HG03064 (cell line): Measurements from ENCODE around the gene NXPE4.
"Not testable (repeated sequence)": the region's sequence is repeated elsewhere in the genome, so short reads cannot be mapped to it uniquely, and the experiment has no call there.

Source experiments
- ATAC-seq: cut with Tn5 transposase; IDR thresholded peaks from one replicate; pipeline ENCODE4 v1.9.1; 2021; ENCODE audit warnings: low read depth; ENCODE audit not compliant: unreplicated experiment

Gene NXPE4

DNA sequence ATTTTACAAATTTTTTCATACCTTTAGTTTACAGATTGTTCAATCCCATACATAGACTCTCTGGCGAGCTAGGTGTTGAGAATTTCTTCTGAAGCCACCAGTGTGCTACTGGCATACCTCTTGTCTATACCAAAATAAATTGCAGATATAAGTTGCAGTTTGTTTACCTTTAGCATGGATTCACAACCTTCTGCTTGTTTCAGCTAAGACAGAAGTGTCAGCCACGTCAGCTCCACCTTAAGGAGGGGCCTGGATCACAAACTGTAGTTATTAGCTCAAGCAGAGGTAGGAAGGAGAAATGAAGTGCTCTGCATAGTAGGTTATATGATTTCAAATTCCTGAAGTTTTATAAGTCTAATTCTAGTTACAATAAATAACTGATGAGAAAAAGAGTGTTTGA is at the start of gene NXPE4:
TSS of gene NXPE4 (minus strand) at position 216 of the 400 bp plus-strand sequence. CDS start 1,027 bp downstream, outside the sequence.
- no peak for ATAC-seq

DNA sequence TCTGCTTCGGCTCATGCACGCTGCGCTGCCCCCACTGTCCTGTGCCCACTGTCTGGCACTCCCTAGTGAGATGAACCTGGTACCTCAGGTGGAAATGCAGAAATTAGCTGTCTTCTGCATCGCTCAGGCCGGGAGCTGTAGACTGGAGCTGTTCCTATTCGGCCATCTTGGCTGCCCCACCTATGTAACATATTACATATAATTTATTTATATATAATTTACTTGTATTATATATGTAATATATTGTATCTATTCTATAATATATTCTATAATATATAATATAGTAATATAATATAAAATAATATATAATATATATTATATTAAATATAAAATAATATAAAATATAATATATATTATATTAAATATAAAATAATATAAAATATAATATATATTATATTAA is 43.9 kb upstream of the NXPE4 start:
- ATAC-seq, result not testable (repeated sequence)

DNA sequence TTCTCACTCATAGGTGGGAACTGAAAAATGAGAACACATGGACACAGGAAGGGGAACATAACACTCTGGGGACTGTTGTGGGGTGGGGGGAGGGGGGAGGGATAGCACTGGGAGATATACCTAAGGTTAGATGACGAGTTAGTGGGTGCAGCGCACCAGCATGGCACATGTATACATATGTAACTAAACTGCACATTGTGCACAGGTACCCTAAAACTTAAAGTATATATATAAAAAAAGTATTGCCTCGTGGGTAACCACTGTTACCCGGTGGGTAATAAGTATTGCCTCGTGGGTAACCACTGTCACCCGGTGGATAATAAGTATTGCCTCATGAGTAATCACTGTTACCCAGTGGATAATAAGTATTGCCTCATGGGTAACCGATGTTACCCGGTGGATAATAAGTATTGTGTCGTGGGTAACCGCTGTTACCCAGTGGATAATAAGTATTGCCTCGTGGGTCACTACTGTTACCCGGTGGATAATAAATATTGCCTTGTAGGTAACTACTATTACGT is 35.9 kb upstream of the NXPE4 start:
- not testable (repeated sequence) for ATAC-seq

DNA sequence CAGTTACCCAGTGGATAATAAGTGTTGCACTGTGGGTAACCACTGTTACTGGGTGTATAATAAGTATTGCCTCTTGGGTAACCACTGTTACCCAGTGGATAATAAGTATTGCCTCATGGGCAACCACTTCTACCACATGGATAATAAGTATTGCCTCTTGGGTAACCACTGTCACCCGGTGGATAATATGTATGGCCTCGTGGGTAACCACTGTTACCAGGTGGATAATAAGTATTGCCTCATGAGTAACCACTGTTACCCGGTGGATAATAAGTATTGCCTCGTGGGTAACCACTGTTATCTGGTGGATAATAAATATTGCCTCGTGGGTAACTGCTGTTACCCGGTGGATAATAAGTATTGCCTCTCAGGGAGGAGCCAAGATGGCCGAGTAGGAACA is 29.7 kb upstream of the NXPE4 start:
- ATAC-seq, result no peak

DNA sequence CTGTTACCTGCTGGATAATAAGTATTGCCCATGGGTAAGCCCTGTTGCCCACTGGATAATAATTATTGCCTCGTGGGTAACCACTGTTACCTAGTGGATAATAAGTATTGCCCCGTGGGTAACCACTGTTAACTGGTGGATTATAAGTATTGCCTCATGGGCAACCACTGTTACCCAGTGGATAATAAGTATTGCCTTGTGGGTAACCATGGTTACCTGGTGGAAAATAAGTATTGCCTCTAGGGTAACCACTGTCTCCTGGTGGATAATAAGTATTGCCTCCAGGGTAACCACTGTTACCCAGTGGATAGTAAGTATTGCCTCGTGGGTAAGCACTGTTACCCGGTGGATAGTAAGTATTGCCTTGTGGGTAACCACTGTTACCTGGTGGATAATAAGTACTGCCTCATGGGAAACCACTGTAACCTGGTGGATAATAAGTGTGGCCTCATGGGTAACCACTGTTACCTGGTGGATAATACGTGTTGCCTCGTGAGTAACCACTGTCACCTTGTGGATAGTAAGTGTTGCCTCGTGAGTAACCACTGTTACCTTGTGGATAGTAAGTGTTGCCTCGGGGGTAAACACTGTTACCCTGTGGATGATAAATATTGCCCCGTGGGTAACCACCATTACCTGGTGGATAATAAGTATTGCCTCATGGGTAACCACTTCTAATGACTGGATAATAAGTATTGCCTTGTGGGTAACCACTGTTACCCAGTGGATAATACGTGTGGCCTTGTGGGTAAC is 29.0 kb upstream of the NXPE4 start:
- no peak for ATAC-seq

DNA sequence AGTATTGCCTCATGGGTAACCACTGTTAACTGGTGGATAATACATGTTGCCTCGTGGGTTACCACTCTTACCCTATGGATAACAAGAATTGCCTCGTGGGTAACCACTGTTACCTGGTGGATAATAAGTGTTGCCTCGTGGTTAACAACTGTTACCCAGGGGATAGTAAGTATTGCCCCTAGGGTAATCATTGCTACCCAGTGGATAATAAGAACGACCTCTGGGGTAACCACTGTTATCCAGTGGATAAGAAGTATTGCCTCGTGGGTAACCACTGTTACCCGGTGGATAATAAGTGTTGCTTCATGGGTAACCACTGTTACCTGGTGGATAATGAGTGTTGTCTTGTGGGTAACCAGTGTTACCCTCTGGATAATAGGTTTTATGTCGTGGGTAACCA is 28.1 kb upstream of the NXPE4 start:
- ATAC-seq, result no peak

DNA sequence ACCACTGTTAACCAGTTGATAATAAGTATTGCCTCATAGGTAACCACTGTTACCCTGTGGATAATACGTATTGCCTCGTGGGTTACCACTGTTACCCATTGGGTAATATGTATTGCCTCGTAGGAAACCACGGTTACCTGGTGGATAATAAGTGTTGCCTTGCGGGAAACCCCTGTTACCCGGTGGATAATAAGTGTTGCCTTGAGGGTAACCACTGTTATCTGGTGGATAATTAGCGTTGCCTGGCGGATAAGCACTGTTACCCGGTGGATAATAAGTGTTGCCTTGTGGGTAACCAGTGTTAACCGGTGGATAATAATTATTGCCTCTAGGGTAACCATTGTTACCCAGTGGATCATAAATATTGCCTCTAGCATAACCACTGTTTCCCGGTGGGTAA is 27.3 kb upstream of the NXPE4 start:
- no peak for ATAC-seq

DNA sequence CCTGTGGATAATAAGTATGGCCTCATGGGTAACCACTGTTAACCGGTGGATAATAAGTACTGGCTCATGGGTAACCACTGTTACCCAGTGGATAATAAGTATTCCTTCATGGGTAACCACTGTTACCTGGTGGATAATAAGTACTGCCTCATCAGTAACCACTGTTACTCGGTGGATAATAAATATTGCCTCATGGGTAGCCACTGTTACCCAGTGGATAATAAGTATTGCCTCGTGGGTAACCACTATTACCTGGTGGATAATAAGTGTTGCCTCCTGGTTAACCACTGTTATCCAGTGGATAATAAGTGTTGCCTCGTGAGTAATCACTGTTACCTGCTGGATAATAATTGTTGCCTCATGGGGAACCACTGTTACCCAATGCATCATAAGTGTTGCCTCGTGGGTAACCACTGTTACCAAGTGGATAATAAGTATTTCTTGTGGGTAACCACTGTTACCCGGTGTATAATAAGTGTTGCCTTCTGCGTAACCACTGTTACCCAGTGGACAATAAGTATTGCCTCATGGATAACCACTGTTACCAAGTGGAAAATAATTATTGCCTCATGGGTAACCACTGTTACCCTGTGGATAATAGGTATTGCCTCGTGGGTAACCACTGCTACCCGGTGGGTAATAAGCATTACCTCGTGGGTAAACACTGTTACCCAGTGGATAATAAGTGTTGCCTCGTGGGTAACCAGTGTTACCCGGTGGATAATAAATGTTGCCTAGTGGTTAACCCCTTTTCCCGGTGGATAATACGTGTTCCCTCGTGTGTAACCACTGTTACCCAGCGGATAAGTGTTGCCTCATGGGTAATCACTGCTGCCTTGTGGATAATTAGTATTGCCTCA is 26.6 kb upstream of the NXPE4 start:
- no peak for ATAC-seq

DNA sequence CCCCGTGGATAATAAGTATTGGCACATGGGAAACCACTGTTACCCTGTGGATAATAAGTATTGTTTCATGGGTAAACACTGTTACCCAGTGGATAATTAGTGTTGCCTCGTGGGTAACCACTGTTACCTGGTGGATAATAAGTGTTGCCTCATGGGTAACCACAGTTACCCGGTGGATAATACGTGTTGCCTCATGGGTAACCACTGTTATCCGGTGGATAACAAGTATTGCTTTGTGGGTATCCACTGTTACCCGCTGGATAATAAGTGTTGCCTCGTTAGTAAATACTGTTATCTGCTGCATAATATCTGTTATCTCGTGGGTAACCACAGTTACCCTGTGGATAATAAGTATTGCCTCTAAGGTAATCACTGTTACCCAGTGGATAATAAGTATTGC is 25.5 kb upstream of the NXPE4 start:
- ATAC-seq, result no peak

DNA sequence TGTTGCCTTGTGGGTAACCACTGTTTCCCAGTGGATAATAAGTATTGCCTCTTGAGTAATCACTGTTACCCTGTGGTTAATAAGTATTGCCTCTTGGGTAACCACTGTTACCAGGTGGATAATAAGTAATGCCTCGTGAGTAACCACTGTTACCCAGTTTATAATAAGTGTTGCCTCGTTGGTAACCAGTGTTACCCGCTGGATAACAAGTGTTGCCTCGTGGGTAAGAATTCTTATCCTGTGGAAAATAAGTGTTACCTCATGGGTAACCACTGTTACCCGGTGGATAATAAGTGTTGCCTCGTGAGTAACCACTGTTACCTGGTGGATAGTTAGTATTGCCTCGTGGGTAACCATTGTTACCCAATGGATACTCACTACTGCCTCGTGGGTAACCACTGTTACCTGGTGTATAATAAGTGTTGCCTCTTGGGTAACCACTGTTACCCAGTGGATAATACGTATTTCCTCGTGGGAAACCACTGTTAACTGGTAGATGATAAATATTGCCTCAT is 24.1 kb upstream of the NXPE4 start:
- no peak for ATAC-seq

DNA sequence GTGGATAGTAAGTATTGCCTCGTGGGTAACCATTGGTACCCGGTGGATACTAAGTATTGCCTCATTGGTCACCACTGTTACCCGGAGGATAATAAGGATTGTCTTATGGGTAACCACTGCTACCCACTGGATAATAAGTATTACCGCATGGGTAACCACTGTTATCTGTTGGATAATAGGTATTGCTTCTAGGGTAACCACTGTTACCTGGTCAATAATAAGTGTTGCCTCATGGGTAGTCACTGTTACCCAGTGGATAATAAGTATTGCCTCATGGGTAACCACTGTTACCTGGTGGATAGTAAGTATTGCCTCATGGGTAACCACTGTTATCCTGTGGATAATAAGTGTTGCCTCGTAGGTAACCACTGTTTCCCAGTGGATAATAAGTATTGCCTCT is 22.6 kb upstream of the NXPE4 start:
- no peak for ATAC-seq

DNA sequence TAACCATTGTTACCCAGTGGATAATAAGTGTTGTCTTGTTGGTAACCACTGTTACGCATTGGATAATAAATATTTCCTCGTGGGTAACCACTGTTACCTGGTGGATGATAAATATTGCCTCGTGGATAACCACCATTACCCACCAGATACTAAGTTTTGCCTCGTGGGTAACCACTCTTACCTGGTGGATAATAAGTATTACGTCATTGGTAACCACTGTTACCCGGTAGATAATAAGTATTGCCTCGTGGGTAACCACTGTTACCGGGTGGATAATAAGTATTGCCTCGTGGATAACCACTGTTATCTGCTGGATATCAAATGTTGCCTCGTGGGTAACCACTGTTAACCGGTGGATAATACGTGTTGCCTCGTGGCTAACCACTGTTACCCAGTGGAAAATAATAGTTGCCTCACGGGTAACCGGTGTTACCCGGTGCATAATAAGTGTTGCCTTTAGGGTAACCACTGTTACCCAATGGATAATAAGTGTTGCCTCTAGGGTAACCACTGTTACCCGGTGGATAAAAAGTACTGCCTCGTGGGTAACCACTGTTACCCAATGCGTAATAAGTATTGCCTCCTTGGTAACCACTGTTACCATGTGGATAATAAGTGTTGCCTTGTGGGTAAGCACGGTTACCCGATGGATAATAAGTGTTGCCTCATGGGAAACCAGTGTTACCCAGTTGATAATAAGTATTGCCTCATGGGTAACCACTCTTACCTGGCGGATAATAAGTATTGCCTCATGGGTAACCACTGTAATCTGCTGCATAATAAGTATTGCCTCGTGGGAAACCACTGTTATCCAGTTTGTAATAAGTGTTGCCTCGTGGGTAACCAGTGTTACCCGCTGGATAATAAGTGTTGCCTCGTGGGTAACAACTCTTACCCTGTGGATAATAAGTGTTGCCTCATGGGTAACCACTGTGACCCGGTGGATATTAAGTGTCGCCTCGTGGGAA is 21.9 kb upstream of the NXPE4 start:
- no peak for ATAC-seq

DNA sequence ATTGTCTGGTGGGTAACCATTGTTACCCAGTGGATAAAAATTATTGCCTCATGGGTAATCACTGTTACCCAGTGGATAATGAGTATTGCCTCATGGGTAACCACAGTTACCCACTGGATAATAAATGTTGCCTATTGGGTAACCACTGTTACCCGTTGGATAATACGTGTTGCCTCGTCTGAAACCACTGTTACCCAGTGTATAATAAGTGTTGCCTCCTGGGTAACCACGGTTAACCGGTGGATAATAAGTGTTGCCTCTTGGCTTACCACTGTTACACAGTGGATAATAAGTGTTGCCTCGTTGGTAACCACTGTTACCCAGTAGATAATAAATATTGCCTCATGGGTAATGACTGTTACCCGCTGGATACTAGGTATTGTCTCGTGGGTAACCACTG is 20.9 kb upstream of the NXPE4 start:
- no peak for ATAC-seq

DNA sequence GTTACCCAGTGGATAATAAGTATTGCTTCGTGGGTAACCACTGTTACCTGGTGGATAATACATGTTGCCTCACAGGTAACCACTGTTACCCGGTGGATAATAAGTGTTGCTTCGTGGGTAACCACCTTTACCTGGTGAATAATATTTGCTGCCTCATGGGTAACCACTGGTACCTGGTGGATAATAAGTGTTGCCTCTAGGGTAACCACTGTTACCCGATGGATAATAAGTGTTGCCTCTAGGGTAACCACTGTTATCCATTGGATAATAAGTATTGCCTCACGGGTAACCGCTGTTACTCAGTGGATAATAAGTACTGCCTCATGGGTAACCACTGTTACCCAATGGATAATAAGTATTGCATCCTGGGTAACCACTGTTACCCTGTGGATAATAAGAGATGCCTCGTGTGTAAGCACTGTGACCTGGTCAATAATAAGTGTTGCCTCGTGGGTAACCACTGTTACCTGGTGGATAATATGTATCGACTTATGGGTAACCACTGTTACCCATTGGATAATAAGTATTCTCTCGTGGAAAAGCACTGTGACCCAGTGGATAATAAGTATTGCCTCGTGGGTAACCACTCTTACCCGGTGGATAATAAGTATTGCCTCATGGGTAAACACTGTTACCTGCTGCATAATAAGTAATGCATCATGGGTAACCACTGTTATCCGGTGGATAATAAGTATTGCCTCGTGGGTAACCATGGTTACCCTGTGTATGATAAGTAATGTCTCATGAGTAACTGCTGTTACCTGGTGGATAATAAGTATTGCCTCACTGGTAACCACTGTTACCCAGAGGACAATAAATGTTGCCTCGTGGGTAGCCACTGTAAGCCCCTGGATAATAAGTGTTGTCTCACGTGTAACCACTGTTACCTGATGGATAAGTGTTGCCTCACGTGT is 20.1 kb upstream of the NXPE4 start:
- ATAC-seq, result no peak

DNA sequence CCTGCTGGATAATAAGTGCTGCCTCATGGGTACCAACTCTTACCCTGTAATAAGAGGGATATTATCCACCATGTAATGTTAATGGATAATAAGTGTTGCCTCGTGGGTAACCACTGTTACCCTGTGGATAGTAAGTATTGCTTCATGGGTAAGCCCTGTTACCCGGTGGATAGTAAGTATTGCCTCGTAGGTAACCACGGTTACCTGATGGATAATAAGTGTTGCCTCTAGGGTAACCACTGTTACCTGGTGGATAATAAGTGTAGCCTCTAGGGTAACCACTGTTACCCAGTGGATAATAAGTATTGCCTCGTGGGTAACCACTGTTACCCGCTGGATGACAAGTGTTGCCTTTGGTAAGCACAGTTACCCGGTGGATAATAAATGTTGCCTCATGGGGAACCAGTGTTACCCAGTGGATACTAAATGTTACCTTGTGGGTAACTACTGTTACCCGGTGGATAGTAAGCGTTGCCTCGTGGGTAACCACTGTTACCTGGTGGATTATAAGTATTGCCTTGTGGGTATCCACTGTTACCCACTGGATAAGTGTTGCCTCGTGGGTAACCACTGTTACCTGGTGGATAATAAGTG is 18.6 kb upstream of the NXPE4 start:
- no peak for ATAC-seq

DNA sequence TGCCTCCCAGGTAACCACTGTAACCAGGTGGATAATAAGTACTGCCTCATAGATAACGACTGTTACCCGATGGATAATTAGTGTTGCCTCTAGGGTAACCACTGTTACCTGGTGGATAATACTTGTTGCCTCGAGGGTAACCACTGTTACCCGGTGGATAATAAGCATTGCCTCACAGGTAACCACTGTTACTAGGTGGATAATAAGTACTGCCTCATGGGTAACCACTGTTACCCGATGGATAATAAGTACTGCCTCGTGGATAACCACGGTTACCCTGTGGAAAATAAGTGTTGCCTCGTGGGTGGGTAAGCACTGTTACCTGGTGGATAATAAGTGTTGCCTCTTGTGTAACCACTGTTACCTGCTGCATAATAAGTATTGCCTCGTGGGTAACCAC is 17.5 kb upstream of the NXPE4 start:
- ATAC-seq, result not testable (repeated sequence)

DNA sequence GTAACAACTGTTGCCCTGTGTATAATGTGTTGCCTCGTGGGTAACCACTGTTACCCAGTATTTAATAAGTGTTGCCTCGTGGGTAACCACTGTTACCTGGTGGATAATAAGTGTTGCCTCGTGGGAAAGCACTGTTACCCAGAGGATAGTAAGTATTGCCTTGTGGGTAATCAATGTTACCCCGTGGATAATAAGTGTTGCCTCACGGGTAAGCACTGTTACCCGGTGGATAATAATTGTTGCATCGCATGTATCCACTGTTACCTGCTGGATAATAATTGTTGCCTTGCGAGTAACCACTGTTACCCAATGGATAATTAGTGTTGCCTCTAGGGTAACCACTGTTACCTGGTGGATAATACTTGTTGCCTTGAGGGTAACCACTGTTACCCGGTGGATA is 17.1 kb upstream of the NXPE4 start:
- ATAC-seq, result no peak

DNA sequence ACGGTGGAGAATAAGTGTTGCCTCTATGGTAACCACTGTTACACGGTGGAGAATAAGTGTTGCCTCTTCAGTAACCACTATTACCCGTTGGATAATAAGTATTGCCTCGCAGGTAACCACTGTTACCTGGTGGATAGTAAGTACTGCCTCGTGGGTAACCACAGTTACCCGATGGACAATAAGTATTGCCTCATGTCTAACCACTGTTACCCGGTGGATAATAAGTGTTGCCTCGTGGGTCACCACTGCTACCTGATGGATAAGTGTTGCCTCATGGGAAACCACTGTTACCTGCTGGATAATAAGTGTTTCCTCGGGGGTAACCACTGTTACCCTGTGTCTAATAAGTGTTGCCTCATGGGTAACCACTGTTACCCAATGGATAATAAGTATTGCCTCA is 16.6 kb upstream of the NXPE4 start:
- ATAC-seq, result not testable (repeated sequence)
